ENCODE data around the gene VDAC1.

GRCh38 chr5:133993185-133993936 lies 11.4 kb downstream of the VDAC1 start:
- TF ChIP-seq, protein P1, sequence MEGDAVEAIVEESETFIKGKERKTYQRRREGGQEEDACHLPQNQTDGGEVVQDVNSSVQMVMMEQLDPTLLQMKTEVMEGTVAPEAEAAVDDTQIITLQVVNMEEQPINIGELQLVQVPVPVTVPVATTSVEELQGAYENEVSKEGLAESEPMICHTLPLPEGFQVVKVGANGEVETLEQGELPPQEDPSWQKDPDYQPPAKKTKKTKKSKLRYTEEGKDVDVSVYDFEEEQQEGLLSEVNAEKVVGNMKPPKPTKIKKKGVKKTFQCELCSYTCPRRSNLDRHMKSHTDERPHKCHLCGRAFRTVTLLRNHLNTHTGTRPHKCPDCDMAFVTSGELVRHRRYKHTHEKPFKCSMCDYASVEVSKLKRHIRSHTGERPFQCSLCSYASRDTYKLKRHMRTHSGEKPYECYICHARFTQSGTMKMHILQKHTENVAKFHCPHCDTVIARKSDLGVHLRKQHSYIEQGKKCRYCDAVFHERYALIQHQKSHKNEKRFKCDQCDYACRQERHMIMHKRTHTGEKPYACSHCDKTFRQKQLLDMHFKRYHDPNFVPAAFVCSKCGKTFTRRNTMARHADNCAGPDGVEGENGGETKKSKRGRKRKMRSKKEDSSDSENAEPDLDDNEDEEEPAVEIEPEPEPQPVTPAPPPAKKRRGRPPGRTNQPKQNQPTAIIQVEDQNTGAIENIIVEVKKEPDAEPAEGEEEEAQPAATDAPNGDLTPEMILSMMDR (IDR thresholded peaks at IDR 0.05; ENCODE audit: low read depth, low read length, poor library complexity, severe bottlenecking): no peak
- TF ChIP-seq EZH2phosphoT487 (IDR thresholded peaks at IDR 0.05; ENCODE audit: borderline replicate concordance, low read length): no peak
